Fibroblast of upper back skin (primary cell): Measurements from ENCODE around the gene MYBPC1.
"Not testable (repeated sequence)": the region's sequence is repeated elsewhere in the genome, so short reads cannot be mapped to it uniquely, and the experiment has no call there.

Source experiments
- DNase-seq: peaks from one replicate; pipeline ENCODE4 v3.0.0-alpha.2; 2013

Gene MYBPC1

DNA sequence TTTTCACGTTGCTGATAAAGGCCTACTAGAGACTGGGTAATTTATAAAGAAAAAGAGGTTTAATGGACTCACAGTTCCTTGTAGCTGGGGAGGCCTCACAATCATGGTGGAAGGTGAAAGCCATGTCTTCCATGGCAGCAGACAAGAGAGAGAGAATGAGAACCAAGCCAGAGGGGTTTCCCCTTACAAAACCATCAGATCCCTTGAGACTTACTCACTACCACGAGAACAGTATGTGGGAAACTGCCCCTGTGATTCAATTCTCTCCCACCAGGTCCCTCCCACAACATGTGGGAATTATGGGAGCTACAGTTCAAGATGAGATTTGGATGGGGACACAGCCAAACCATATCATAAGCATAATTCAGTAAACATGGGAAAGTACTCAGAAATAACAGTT is 65.9 kb downstream of the MYBPC1 start:
- not testable (repeated sequence) for DNase-seq

DNA sequence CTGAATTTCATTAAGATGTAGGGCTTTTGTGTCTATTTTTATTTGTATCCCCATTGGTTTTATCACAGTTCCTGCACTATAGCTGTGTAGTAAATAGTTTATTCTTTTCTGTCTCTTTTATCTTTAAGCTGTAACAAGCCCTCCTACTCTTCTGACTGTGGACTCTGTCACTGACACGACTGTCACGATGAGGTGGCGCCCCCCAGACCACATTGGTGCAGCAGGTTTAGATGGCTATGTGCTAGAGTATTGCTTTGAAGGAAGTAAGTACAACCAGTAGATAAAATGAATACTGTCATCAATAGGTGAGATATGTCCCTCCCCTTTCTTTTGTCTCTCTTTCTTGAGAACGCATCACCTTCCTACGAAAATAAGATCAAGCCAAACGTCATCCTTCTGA is 68.5 kb downstream of the MYBPC1 start:
- DNase-seq: no peak

DNA sequence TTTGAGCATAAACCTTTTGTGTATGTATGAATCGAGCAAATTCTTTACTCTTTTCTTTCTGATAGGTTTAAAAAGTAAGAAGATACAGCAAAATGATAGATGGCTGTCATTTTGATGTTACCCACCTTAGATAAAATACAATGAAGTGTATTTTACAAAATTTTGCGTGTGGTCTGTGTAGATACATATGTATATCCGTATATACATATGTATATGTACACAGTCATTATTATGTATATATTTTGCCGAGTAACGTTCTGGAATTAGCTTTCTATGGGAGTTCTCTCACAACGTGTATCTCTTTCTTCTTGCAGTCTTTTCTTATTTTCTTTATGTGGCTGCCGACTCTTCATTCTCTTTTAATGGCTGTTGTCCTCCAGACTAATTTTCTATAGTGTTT is 70.2 kb downstream of the MYBPC1 start:
- no peak for DNase-seq

DNA sequence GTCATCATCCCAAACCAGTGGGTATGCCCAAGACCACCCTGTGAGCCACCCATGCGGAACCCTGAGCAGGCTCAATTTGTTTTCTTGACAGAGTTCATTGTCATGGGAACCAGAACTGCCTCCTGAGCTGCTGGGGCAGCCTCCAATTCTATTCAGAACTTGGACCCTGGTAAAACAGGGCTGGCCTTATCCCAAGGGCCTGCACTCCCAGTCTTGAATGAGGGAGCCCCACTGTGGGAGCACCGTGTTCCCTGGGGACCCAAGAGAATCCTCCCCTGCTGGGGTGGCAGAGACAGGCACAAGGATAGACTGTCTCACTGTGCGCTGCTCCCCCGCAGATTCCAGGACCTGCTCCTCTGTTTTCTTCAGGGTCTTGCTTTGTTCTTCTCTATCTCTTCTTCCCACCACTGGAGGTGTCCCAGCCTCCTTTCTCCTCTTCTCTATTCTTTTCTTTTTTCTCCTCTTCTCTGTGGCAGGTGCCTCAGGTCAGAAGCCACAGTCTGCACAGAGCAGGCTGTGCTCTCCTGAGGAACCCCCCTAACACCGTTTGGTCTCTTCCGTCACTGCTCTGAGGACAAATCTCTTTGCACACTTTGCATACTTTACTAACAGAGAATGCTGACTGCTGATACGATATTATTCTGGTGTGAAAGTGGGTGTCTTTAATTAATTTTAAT is 71.4 kb downstream of the MYBPC1 start:
- no peak for DNase-seq

DNA sequence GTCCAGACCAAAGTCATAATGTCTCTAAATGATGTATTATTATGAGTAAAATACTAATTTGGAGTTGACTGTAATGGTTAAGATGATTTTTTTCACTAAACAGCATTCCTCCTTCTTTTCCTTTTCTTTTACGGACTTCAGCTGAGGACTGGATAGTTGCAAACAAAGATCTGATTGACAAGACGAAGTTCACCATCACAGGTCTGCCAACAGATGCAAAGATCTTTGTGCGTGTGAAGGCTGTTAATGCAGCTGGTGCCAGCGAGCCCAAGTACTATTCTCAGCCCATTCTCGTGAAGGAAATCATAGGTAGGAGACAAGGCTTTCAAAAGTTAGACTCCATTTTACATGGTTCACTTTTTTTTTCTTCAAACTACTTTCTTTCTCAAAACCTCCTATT is 72.8 kb downstream of the MYBPC1 start:
- no peak for DNase-seq

DNA sequence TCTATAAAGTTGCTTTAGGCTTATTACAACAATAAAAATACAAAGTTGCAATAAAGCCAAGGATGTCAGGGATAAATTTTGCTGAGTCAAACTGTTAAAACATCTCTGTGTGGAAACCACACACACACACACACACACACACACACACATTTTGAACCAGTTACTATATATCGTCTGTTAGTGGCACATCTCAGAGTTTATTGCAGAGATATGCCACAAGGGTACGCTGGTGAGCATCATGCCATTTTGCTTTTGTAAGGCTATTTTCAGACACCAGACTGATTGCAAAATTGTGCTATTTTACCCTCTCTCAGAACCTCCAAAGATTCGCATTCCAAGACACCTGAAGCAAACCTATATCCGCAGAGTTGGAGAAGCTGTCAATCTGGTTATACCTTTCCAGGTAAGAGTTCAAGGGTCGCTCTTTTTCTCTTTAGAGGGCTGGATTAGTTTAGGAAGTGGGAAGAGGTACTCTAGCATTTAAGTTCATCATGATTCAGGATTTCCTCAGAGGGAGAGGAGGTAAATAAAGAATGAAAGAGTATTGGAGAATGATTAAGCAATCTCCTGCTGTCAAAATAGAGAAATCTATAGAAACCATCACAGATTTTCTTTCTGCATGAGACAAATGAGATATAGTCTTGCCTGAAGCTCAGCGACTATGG is 75.4 kb downstream of the MYBPC1 start:
- DNase-seq: peak; percentile 35

DNA sequence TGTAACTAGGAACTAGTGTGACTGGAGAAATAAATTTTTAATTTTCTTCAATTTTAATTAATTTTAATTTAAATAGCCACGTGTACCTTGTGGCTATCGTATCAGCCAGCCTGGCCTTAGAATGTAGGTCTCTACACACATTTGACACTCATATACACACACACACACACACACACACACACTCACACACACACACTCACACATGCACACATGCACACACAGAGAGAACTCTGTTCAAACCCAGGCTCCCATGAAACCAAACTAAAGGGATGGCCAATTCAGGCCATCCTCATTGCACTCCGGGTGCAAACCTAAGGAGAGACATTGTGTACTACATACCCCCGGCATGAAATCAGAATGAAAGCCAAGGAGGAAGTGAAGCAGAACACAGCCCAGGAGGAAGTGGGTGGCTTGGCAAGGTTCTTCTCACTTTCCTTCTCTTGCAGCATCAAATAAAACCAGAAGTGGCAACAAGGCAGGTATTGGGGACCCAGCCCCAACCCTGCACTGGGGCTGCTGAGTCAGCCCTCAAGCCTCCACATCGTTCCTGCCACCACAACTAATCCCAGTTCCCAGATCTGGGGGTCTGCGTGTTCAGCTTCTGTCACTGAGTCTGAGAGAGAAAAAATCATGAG is 76.5 kb downstream of the MYBPC1 start:
- DNase-seq: no peak

DNA sequence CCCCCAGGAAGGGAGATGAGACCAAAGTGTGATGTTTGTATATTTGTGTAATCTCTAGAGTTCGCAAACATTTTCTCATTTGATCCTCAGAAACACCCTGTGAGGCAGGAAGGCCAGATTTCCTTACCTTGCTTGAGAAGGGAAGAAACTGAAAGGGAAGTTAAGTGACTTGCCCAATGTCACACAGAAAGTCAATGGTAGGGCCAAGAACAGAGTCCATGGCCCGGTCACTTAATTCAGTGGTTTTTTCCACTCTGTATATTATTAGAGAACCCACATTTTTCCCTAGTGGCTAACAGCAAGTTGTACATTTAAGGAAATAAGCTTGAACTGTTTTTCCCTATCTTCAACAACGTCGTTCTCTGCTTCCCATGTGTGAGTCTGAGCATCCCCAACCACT is 77.1 kb downstream of the MYBPC1 start:
- no peak for DNase-seq

DNA sequence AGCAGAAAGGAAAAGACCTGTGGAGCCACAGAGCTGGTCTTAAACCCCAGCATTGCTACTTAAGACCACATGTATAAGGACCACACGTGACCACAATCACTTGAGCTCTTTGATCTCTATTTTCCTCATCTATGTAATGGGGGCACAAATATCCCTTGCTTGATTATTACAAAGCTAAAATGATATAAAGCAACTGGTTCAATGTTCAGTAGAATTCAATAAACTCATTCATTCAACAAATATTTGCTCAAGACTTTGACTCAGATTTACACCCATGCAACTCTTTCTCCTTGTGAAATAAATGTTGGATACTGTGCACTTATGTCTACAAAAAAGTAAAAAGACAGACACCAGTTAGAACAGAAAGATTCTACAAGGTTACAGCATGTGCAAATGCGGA is 80.8 kb downstream of the MYBPC1 start:
- DNase-seq: no peak

DNA sequence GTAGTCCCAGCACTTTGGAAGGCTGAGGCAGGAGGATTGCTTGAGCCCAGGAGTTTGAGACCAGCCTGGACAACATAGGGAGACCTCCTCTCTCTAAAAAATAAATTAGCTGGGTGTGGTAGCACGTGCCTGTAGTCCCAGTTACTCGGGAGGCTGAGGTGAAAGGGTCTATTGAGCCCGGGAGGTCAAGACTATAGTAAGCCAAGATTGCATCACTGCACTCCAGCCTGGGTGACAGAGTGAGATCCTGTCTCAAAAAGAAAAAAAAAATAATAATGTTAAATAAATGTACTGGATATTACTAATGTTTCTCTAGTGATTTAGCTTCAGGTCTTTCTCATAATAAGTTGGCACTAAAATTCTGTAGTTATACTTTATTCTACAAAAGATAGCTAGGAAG is 81.7 kb downstream of the MYBPC1 start:
- DNase-seq: not testable (repeated sequence)

DNA sequence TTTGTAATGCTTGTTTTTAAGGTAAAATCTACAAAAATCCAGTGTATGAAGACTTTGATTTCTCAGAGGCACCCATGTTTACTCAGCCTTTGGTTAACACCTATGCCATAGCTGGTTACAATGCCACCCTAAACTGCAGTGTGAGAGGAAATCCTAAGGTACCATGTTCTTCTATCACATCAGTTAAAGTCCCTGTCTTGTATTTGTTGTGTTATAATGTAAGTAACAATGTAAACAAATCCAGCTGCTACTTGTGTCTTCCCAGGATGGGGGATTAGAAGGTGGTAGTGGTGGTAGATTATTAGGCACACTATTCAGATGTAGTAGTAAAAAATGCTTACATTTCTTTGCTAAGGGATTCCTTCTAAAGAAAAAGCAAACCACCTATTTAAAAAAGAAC is 83.3 kb downstream of the MYBPC1 start:
- DNase-seq: no peak

DNA sequence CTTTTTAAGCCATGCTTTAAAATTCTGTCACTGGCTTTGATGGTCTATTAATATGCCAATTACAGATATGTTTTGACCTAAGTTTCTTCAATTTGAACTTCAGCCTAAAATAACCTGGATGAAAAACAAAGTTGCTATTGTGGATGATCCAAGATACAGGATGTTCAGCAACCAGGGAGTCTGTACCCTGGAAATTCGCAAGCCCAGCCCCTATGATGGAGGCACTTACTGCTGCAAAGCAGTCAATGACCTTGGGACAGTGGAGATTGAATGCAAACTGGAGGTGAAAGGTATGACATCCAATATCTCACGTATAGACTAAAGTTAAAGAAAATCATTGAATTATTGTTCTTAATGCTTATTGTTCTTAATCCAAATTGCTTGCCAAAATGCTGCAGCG is 85.5 kb downstream of the MYBPC1 start:
- DNase-seq: no peak

DNA sequence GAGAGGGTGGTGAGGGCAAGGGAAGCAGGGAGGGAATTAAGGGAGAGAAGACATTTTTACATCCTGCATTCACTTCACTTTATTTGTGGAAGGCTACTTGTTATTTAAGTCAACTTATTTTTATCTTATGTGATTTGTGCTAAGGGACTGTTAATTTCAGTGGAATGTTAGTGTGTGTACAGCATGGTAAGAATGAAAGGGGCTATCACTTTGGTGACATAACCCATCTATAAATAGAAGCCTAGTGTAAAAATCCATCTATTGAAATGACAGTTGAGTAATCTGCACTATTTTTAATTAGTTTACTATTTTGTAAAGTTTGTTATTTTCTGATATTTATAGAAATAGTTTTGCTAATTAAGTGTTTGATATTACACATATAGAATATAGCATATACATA is 85.9 kb downstream of the MYBPC1 start:
- no peak for DNase-seq

DNA sequence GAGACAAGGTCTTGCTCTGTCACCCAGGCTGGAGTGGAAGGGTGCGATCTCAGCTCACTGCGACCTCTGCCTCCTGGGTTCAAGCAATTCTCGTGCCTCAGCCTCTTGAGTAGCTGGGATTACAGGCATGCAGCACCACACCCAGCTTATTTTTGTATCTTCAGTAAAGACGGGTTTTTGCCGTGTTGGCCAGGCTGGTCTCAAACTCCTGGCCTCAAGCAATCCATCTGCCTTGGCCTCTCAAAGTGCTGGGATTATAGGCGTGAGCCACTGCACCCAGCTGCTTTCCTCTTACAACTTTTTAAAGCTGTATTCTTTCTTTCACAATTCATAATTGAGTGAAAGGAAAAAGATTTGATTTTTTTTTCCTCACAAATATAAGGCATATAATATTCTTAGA is 86.9 kb downstream of the MYBPC1 start:
- DNase-seq: not testable (repeated sequence)

DNA sequence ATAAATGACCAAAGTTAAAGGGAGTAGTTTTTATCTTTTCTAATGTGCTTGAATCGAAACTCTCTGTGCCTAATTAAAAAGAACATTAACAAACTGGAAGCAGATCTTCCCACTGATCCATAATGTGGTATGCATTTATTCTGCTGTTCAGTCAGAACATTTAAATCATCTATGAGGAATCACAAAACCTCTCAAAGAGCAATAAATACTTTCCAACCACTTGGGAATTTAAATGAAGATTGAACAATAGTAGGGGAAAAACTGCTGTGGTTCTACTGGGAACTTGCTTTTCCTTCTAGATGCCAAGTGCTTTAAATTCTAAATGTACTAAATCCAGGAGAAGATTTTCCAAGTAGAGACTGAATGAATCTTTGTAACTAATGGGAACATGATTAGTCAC is 90.3 kb downstream of the MYBPC1 start:
- peak; percentile 10 for DNase-seq

DNA sequence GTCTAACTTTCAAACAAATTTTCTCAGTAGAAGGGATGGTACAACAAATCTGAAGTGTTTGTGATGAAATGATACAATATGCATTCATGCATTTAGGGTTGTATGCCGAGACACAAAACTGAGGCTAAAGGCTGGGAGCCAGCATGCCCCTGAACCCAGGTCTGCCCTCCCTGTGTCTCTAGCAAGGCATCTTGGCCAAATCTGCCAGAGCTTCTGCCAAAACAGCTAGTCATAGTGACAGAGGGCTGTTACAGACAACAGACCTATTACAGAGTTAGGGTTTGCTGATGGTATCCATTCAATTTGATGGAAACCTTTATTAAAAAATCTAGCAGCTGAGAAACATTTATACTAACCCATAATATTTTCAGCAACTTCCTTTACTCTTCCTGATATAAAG is 91.4 kb downstream of the MYBPC1 start:
- DNase-seq: no peak

DNA sequence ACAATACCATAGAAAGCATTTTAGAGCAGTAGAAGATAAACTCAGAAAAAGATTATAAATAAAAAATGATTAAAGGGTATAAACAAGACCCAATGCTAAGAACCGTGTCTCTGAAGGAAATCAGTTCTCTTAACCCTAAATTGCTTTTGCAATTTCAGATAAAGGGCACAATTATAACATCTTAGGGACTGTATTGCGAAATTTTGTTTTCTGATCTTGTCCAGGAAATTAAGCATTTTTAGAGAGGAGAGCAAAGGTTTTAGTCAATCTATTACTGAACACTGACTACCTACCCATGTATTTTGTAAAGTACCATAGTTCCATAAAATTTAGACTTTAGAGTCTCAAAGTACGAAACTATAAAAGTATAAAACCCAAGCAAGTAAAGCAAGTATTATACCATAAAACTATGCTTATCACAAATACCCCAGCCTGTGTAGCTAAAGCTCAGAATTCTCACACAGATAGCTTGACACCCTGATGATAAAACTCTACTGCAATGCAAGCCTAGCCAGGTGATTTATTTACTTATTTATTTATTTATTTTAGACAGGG is 95.8 kb downstream of the MYBPC1 start:
- no peak for DNase-seq

DNA sequence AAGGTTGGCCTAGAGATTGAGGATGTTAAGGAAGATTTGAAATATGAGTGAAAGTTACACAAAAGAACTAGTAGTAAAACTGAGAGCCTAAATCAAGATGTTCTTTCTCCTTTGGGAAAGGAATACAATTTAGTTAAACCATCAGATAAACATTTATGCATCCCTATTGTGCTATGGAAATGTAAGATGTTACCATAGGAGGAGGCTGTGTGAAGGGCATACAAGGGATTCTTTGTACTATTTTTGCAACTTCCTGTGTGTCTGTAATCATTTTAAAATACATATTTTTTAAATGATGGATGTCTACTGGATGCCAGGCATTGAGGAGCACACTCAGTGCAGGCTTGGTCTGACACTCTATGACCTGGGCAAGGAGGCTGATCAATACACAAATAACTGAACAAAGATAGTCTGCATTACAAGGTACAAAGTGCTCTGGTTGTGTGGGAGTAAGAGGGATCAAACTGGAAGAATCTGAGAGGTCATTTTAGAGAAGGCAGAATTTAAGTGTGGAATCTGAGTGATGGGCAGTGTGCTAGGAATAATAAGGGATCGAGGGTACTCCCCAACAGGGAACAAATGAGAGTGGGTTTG is 96.8 kb downstream of the MYBPC1 start:
- no peak for DNase-seq

DNA sequence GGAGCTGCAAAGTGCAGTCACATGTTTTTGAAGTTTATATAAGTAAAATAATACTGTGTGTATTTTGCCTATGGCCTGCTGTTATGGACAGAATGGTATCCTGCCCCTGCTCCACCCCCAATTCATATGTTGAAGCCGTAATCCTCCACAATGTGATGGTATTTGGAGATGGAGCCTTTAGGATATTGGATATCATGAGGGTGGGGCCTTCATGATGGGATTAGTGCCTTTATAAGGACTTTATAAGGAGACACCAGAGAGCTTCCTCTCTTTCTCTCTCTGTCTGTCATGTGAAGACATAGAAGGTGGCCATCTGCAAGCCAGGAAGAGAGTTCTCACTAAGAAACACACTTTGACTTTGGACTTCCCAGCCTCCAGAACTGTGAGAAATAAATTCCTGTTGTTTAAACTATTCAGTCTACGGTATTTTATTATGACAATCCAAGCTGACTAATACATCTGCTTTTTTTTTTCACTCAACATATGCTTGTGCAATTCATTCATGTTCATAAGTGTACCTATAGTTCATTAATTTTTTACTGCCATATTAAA is 99.6 kb downstream of the MYBPC1 start:
- no peak for DNase-seq

DNA sequence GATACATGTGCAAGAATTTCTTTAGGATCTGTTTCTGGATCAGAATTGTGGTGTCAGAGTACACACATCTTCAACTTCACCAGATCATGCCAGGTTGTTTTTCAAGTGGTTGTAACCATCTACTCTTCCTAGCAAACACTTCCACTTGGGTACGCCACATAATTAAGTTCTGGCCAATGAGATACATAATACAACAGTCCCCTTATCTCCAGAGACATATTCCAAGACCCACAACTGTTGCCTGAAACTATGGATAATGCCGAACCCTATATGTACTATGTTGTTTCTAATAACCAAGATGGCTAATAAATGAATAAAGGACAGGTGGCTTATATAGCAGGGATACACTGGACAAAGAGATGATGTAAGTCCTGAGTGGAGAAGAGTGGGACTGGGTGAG is 100.2 kb downstream of the MYBPC1 start:
- no peak for DNase-seq

DNA sequence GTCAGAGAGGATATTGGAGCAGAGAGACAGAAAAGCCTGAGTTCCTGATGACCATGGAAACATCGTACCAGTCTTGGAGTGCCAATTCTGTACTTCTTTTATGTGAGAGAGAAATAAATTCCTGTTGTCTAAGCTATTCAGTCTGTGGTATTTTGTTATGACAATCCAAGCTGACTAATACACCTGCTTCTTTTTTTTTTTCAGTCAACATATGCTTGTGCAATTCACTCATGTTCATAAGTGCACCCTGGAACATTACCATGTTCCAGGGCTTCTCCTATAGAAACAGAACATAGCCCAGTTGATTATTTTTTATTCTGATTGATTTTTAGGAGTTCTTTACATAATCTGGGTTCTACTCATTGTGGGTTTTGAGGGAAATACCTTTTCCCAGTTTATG is 100.9 kb downstream of the MYBPC1 start:
- DNase-seq: peak; percentile 15

DNA sequence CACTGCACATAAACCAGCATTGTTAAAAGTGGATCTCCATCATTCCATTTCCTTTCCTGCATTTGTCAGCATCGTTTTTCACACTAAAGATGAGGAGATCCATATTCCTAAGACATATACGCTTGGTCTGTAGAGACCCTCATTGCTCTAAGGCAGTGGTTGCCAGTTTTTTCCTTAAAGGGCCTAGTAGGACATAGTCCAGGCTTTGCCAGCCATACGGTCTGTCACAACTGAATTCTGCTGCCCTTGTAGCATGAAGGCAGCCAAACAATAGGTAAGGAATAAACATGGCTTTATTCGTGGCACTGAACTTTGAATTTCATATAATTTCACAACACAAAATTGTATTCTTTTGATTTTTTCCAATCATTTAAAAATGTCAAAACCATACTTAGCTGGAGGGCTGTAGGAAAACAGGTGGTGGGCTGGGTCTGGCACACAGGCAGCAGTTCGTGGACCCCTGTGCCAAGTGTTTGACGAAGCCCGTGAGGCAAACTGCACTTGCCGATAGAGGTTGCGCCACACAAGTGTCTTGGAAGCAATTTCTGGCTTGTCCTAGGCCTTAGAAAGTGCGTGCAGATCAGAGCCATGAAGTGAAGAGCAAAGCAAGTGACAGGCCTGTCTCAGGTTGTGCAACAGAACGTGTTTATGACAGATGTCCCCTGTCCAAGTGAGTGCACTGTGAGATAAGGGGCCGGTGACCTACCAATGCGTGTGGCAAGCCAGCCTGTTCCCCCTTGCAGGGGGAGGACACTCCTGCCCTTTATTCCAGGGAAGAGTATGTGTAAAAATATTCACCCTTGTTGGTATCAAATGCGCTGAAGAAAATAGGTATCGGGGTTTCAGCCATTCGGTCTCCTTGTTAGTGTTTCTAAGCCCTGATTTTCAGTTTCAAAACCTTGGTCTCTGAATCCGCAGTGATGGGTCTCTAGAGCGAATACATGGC is 101.8 kb downstream of the MYBPC1 start:
- no peak for DNase-seq
